K562 (cell line): ENCODE data around the gene SEC14L5. TPM values are rescaled to one million over a fixed set of nuclear protein-coding genes. Genes with fewer than 3 reads are reported as not detected.

Source experiments
- ATAC-seq: fragments of 200-7000 bp; cut with Tn5 transposase; 3 replicates; pipeline ENCODE4 v1.9.1; 2020; ENCODE audit warnings: moderate library complexity
- BruUV-seq: library from RNA; stranded (reverse); fragments of 400-500 nt; replicated peaks from 2 replicates; lab custom pipeline; 2021; lab: Mats Ljungman, UMichigan
- CTCF ChIA-PET: fragments of 300-600 bp; formaldehyde crosslinking; extraction: SDS; loops from one replicate; lab custom pipeline; 2021; ENCODE audit warnings: low intra/inter-chr PET ratio; lab: Yijun Ruan, JAX
- POLR2A ChIA-PET: fragments of 300-600, 350-650 bp; sonication (Branson Sonifier 250); formaldehyde crosslinking; extraction: SDS; loops from one replicate; lab custom pipeline; 2021; ENCODE audit warnings: antibody characterized with exemption, inconsistent platforms; lab: Yijun Ruan, JAX
- DNase-seq, 4 experiments: peaks; one replicate each; pipeline versions ENCODE4 v3.0.0 to v3.0.0-alpha.2; 2011 to 2018; ENCODE audit warnings: low spot score in 3 of 4, mixed read lengths in 3 of 4; ENCODE audit errors: extremely low read depth in 1 of 4
- FAIRE-seq: peaks from 2 replicates; lab custom pipeline; 2011; peaks lifted over from hg19 to GRCh38; lab: Jason Lieb, UNC
- H2AFZ ChIP-seq: 2 replicates; pipeline ENCODE4 v1.6.0; 2011; ENCODE audit warnings: low read depth, low read length, control low read depth, inconsistent platforms
- H3K27ac ChIP-seq: fragments of 200-600 bp; 3 replicates; pipeline ENCODE4 v1.8.0; 2011; ENCODE audit warnings: low read depth, mild to moderate bottlenecking, control low read depth, inconsistent platforms, low read length, moderate library complexity, mixed read lengths; ENCODE audit errors: extremely low read depth
- H3K27me3 ChIP-seq, 2 experiments: fragments of 300-600 bp in 1 of 2; 2 replicates in 1 of 2; 3 replicates in 1 of 2; pipeline versions ENCODE4 v1.6.0 to v1.8.0; 2011; ENCODE audit warnings: inconsistent platforms in 2 of 2, low read length in 2 of 2, mild to moderate bottlenecking in 1 of 2, mixed read lengths in 1 of 2, moderate library complexity in 1 of 2; ENCODE audit not compliant: control insufficient read depth in 2 of 2, insufficient read depth in 2 of 2
- H3K36me3 ChIP-seq: fragments of 300-600 bp; 3 replicates; pipeline ENCODE4 v1.8.0; 2011; ENCODE audit warnings: mild to moderate bottlenecking, low read length, inconsistent platforms; ENCODE audit not compliant: control insufficient read depth, insufficient read depth
- H3K4me1 ChIP-seq, 2 experiments: fragments of 200-600 bp in 1 of 2; replicated peaks in 1 of 2; 2 replicates in 1 of 2; 3 replicates in 1 of 2; pipeline versions ENCODE4 v1.5.1 to v1.8.0; 2011; ENCODE audit warnings: inconsistent platforms in 2 of 2, low read length in 2 of 2, mild to moderate bottlenecking in 1 of 2, mixed read lengths in 1 of 2, moderate library complexity in 1 of 2; ENCODE audit not compliant: control insufficient read depth in 2 of 2, insufficient read depth in 2 of 2
- H3K4me2 ChIP-seq: 2 replicates; pipeline ENCODE4 v1.6.1; 2011; ENCODE audit warnings: low read length, control low read depth, inconsistent platforms, mixed read lengths; ENCODE audit not compliant: insufficient read depth
- H3K4me3 ChIP-seq: fragments of 200-600 bp; sonication (generic), shearing (Covaris generic); 2 replicates; pipeline ENCODE4 v1.5.1; 2016; ENCODE audit warnings: control low read depth, inconsistent platforms
- H3K79me2 ChIP-seq: fragments of 200-600 bp; 3 replicates; pipeline ENCODE4 v1.8.0; 2011; ENCODE audit warnings: low read length, inconsistent platforms; ENCODE audit not compliant: control insufficient read depth, insufficient read depth
- H3K9ac ChIP-seq, 2 experiments: 2 replicates each; pipeline versions ENCODE4 v1.6.0 to v1.6.1; 2011; ENCODE audit warnings: low read depth in 2 of 2, low read length in 2 of 2, control low read depth in 1 of 2, inconsistent platforms in 1 of 2, mild to moderate bottlenecking in 1 of 2, mixed read lengths in 1 of 2; ENCODE audit not compliant: insufficient read depth in 1 of 2
- H3K9me1 ChIP-seq: one replicate; pipeline ENCODE4 v1.6.0; 2011; ENCODE audit warnings: inconsistent platforms, mild to moderate bottlenecking, low read length, moderate library complexity; ENCODE audit not compliant: control insufficient read depth, insufficient read depth
- H3K9me3 ChIP-seq: replicated peaks from 2 replicates; pipeline ENCODE4 v1.5.1; 2011; ENCODE audit warnings: low read depth, low read length, inconsistent platforms; ENCODE audit not compliant: control insufficient read depth, insufficient read depth
- H4K20me1 ChIP-seq: replicated peaks from 2 replicates; pipeline ENCODE4 v1.6.1; 2011; ENCODE audit warnings: low read length, inconsistent platforms, mixed read lengths; ENCODE audit not compliant: control insufficient read depth, insufficient read depth
- CBFA2T2 ChIP-seq: fragments of 450-650 bp; conservative IDR thresholded peaks from 2 replicates; pipeline ENCODE4 v1.6.1; 2017; ENCODE audit warnings: mild to moderate bottlenecking
- HOMEZ ChIP-seq: fragments of 250-450 bp; sonication (Bioruptor Pico); IDR thresholded peaks from 2 replicates; pipeline ENCODE4 v1.4.0; 2020; ENCODE audit warnings: mild to moderate bottlenecking, moderate library complexity
- MAFK ChIP-seq: IDR thresholded peaks from 2 replicates; pipeline ENCODE4 v1.6.1; 2011; ENCODE audit warnings: low read length, improper control_type of control experiment
- MNT ChIP-seq, 2 experiments: fragments of 450-650 bp; conservative IDR thresholded peaks; 2 replicates each; pipeline ENCODE4 v1.6.1; 2017; ENCODE audit warnings: mild to moderate bottlenecking in 2 of 2, moderate library complexity in 2 of 2
- NR0B1 ChIP-seq: fragments of 450-650 bp; IDR thresholded peaks from one replicate; pipeline ENCODE4 v1.6.1; 2018; ENCODE audit warnings: mild to moderate bottlenecking, moderate library complexity; ENCODE audit not compliant: partially characterized antibody
- PML ChIP-seq: IDR thresholded peaks from 2 replicates; pipeline ENCODE4 v1.6.1; 2012; ENCODE audit warnings: low read length, inconsistent platforms
- PTRF ChIP-seq: fragments of 450-650 bp; IDR thresholded peaks from 2 replicates; pipeline ENCODE4 v1.6.1; 2016; ENCODE audit warnings: mild to moderate bottlenecking, missing genetic modification characterization, missing compliant biosample characterization
- ZKSCAN3 ChIP-seq: fragments of 250-450 bp; sonication (Bioruptor Pico); IDR thresholded peaks from 2 replicates; pipeline ENCODE4 v1.4.0; 2020
- ZNF668 ChIP-seq: fragments of 250-450 bp; sonication (Bioruptor Pico); IDR thresholded peaks from 2 replicates; pipeline ENCODE4 v1.8.0; 2022; ENCODE audit warnings: mild to moderate bottlenecking, inconsistent platforms
- WGBS: fragments of 100-300 bp; shearing (Covaris generic); methylation state at CpG from one replicate; pipeline ENCODE4 v1.1.6; 2016; ENCODE audit warnings: low coverage, mixed read lengths; ENCODE audit not compliant: insufficient coverage; ENCODE audit errors: missing lambda C conversion rate; 5-methylcytosine and 5-hydroxymethylcytosine counted together
- in situ Hi-C: fragments of 300-500 bp; cut with MboI; formaldehyde crosslinking; loops from 4 replicates; pipeline ENCODE4 v1.15.0; 2018; ENCODE audit warnings: inconsistent platforms, mixed read lengths
- intact Hi-C: fragments of 100-400 bp; cut with micrococcal nuclease; formaldehyde crosslinking; loops from 2 replicates; pipeline ENCODE4 v1.14.2; 2022
- polyA plus RNA-seq, 8 experiments: library from polyadenylated mRNA; depleted of rRNA in 4 of 8; stranded (reverse) in 5 of 8; unstranded in 3 of 8; fragments of >200 nt; fragmentation: Nextera tagmentation in 2 of 8; fragmentation: Illumina TruSeq in 1 of 8; extraction: Ambion mirVana in 2 of 8; extraction: Trizol in 1 of 8; gene quantifications; 2 replicates each; pipeline versions ENCODE4 v1.2.1 to v1.2.3, GENCODE V29; 2011 to 2014; ENCODE audit warnings: inconsistent platforms in 1 of 8, missing spikeins in 1 of 8
- total RNA-seq, 7 experiments: library from RNA; depleted of rRNA in 6 of 7; stranded (reverse); fragments of >200 nt in 6 of 7; fragmentation: Illumina TruSeq in 2 of 7; extraction: Trizol in 2 of 7; gene quantifications; 2 replicates each; pipeline versions ENCODE4 v1.2.1 to v1.2.3, GENCODE V29; 2011 to 2021; ENCODE audit warnings: low replicate concordance in 1 of 7

Gene SEC14L5
- total and polyA plus RNA-seq, 9 of the 15 experiments (the other 6 are each of a cell fraction or from before 2014, with no cell fraction given): 0.11 TPM; not detected in 8

DNA sequence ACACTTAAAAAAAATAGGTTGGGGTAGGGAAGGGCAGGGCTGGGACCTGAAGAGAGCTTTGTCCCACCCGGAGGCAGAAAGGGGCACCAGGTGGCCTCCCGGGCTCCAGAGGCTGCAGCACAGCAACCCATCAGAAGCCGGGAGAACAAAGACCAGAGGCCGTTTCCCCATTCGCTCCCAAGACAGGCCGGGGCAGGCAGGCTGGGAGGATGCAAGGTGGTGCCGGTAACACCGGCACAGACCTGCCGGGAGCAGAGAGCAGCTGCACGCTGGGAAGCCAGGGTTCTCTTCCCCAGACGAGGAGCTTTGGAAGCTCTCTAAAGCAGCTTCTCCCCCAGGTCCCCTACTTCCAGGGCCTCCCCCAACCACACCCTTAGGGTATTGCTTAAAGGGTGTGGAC lies 26.7 kb upstream of the SEC14L5 start:
- no peaks in the 10 kb centered on the region for H3K79me2 ChIP-seq
- no peaks in the 10 kb centered on the region; the same call in 1 of the 2 replicates for H3K9me3 ChIP-seq
- TF ChIP-seq MAFK (no peak), ZKSCAN3 (no peak), PML (no peak), HOMEZ (CRISPR knock-in tag) (no peak), MNT (conservative IDR thresholded peaks at IDR 0.05) (no peak), CBFA2T2 (no peak), NR0B1 (no peak), PTRF (tag) (no peak), ZNF668 (CRISPR knock-in tag) (no peak)
- ChIA-PET CTCF (no interaction called here), POLR2A (interaction anchor here (0.6 to 2.1 kb wide), 4 partner anchors 11 to 320 kb away, joined by 3 to 9 read pairs (median 3); no protein-coding TSS in a partner anchor)
- H3K9ac ChIP-seq: no peak overlapping the region
- no TSS peak for BruUV-seq
- 5% methylated on average over 11 of the region's 11 CpGs for WGBS
- H3K9me1 ChIP-seq: no peaks in the 10 kb centered on the region
- H2AFZ ChIP-seq: no peak overlapping the region
- DNase-seq (no peak), ATAC-seq (no peak), FAIRE-seq (no peak)
- in situ Hi-C loops: no loop called here
- no peak overlapping the region for H3K27ac ChIP-seq
- intact Hi-C loops: loop anchor here (10.0 kb wide), 1 partner anchor 47 kb away; no protein-coding TSS in a partner anchor
- peaks cover 51 to 76% of the 10 kb centered on the region in 2 experiments for H3K27me3 ChIP-seq
- no peak overlapping the region for H3K4me2 ChIP-seq
- no peak overlapping the region for H3K4me3 ChIP-seq
- H3K4me1 ChIP-seq: peaks cover 0 to 6% of the 10 kb centered on the region in 2 experiments; a peak in 3 of 5 replicates
- H4K20me1 ChIP-seq: peaks cover 21% of the 10 kb centered on the region
- H3K36me3 ChIP-seq: no peaks in the 10 kb centered on the region
